IMR-90 (cell line): ENCODE results near the gene CHST14. TPM values are rescaled to one million over a fixed set of nuclear protein-coding genes. Genes with fewer than 3 reads are reported as not detected.

Experiments used
- ATAC-seq: fragments of 200-7000 bp; cut with Tn5 transposase; 2 replicates; pipeline ENCODE4 v1.9.1; 2020; ENCODE audit warnings: low read depth, mild to moderate bottlenecking, moderate library complexity
- BruUV-seq: library from RNA; stranded (reverse); fragments of 400-500 nt; replicated peaks from 2 replicates; lab custom pipeline; 2021; lab: Mats Ljungman, UMichigan
- CTCF ChIA-PET: fragments of 300-600 bp; formaldehyde crosslinking; extraction: SDS; loops from one replicate; lab custom pipeline; 2021; ENCODE audit warnings: antibody characterized with exemption; lab: Yijun Ruan, JAX
- POLR2A ChIA-PET: fragments of 300-600 bp; sonication (Branson Sonifier 250); formaldehyde crosslinking; loops from one replicate; lab custom pipeline; 2022; ENCODE audit warnings: antibody characterized with exemption; ENCODE audit not compliant: unreplicated experiment; lab: Charles Lee
- DNase-seq: peaks from one replicate; pipeline ENCODE4 v3.0.0; 2013
- H2AFZ ChIP-seq: replicated peaks from 2 replicates; pipeline ENCODE3; 2013; ENCODE audit warnings: low read length, mild to moderate bottlenecking; ENCODE audit not compliant: poor library complexity
- H2AK5ac ChIP-seq: 2 replicates; pipeline ENCODE4 v1.6.1; 2013; ENCODE audit warnings: low read depth, low read length, inconsistent platforms
- H2AK9ac ChIP-seq: replicated peaks from 2 replicates; pipeline ENCODE3; 2013; ENCODE audit warnings: mild to moderate bottlenecking, low read depth, low read length, moderate library complexity; ENCODE audit not compliant: poor library complexity
- H2BK120ac ChIP-seq: 2 replicates; pipeline ENCODE4 v1.6.1; 2013; ENCODE audit warnings: low read depth, low read length, inconsistent platforms
- H2BK15ac ChIP-seq: 3 replicates; pipeline ENCODE4 v1.6.1; 2013; ENCODE audit warnings: low read depth, low read length, inconsistent platforms
- H2BK20ac ChIP-seq: 2 replicates; pipeline ENCODE4 v1.6.1; 2013; ENCODE audit warnings: low read depth, mild to moderate bottlenecking, inconsistent platforms, low read length, moderate library complexity
- H2BK5ac ChIP-seq: 2 replicates; pipeline ENCODE4 v1.6.1; 2013; ENCODE audit warnings: mild to moderate bottlenecking, low read depth, low read length, inconsistent platforms; ENCODE audit not compliant: poor library complexity, severe bottlenecking
- H3K14ac ChIP-seq: replicated peaks from 2 replicates; pipeline ENCODE4 v1.6.1; 2013; ENCODE audit warnings: low read depth, low read length, inconsistent platforms
- H3K18ac ChIP-seq: 2 replicates; pipeline ENCODE4 v1.6.1; 2013; ENCODE audit warnings: low read depth, low read length, control low read depth
- H3K23ac ChIP-seq: 2 replicates; pipeline ENCODE4 v1.6.1; 2013; ENCODE audit warnings: low read depth, low read length, inconsistent platforms
- H3K27ac ChIP-seq: 2 replicates; pipeline ENCODE4 v1.5.1; 2013; ENCODE audit warnings: mild to moderate bottlenecking, control low read depth, low read length; ENCODE audit not compliant: insufficient read depth
- H3K27me3 ChIP-seq: 2 replicates; pipeline ENCODE4 v1.6.1; 2013; ENCODE audit warnings: low read length; ENCODE audit not compliant: control insufficient read depth, insufficient read depth
- H3K36me3 ChIP-seq: 2 replicates; pipeline ENCODE4 v1.6.1; 2013; ENCODE audit warnings: low read length, mixed read lengths; ENCODE audit not compliant: control insufficient read depth, insufficient read depth
- H3K4ac ChIP-seq: 2 replicates; pipeline ENCODE4 v1.6.1; 2013; ENCODE audit warnings: low read depth, low read length, inconsistent platforms
- H3K4me1 ChIP-seq: 2 replicates; pipeline ENCODE4 v1.6.1; 2013; ENCODE audit warnings: low read length, mixed read lengths; ENCODE audit not compliant: control insufficient read depth, insufficient read depth
- H3K4me2 ChIP-seq: 2 replicates; pipeline ENCODE4 v1.6.1; 2013; ENCODE audit warnings: low read depth, mild to moderate bottlenecking, control low read depth, low read length, moderate library complexity
- H3K4me3 ChIP-seq: 2 replicates; pipeline ENCODE4 v1.5.1; 2013; ENCODE audit warnings: low read depth, mild to moderate bottlenecking, control low read depth, low read length, moderate library complexity; ENCODE audit not compliant: insufficient read depth
- H3K56ac ChIP-seq: 2 replicates; pipeline ENCODE4 v1.6.1; 2013; ENCODE audit warnings: low read length, inconsistent platforms; ENCODE audit not compliant: insufficient read depth; ENCODE audit errors: extremely low read depth
- H3K79me1 ChIP-seq, 2 experiments: 2 replicates each; pipeline ENCODE4 v1.6.1; 2013; ENCODE audit warnings: low read length in 2 of 2, inconsistent platforms in 1 of 2, low read depth in 1 of 2
- H3K9ac ChIP-seq: 2 replicates; pipeline ENCODE4 v1.6.1; 2013; ENCODE audit warnings: low read depth, low read length, control low read depth
- H3K9me1 ChIP-seq: 2 replicates; pipeline ENCODE4 v1.6.1; 2013; ENCODE audit warnings: low read length, inconsistent platforms; ENCODE audit not compliant: insufficient read depth
- H3K9me3 ChIP-seq: 2 replicates; pipeline ENCODE4 v1.6.1; 2013; ENCODE audit warnings: low read length; ENCODE audit not compliant: control insufficient read depth, insufficient read depth
- H4K20me1 ChIP-seq: 2 replicates; pipeline ENCODE4 v1.6.1; 2013; ENCODE audit warnings: low read length, inconsistent platforms; ENCODE audit not compliant: insufficient read depth
- H4K5ac ChIP-seq: 2 replicates; pipeline ENCODE4 v1.6.1; 2013; ENCODE audit warnings: mild to moderate bottlenecking, low read depth, low read length, control low read depth
- H4K8ac ChIP-seq, 2 experiments: 2 replicates each; pipeline ENCODE4 v1.6.1; 2013; ENCODE audit warnings: low read depth in 2 of 2, low read length in 2 of 2, control low read depth in 1 of 2, inconsistent platforms in 1 of 2
- H4K91ac ChIP-seq: 2 replicates; pipeline ENCODE4 v1.6.1; 2013; ENCODE audit warnings: low read depth, low read length, inconsistent platforms; ENCODE audit not compliant: insufficient read depth
- MAFK ChIP-seq: IDR thresholded peaks from 2 replicates; pipeline ENCODE4 v1.6.1; 2012; ENCODE audit warnings: low read depth, low read length, improper control_type of control experiment
- NFE2L2 ChIP-seq: fragments of 150-350 bp; IDR thresholded peaks from 2 replicates; pipeline ENCODE4 v1.6.1; 2016; ENCODE audit warnings: low read depth, mild to moderate bottlenecking, low read length
- WGBS, 2 experiments: methylation state at CpG; one replicate each; pipeline versions ENCODE4 v1.1.5 to v1.1.7; 2013; ENCODE audit warnings: missing lambda C conversion rate in 2 of 2; ENCODE audit not compliant: insufficient read length in 1 of 2; ENCODE audit errors: extremely low coverage in 2 of 2; 5-methylcytosine and 5-hydroxymethylcytosine counted together
- dilution Hi-C: fragments of 300-500 bp; cut with HindIII; formaldehyde crosslinking; loops from one replicate; pipeline ENCODE4 v1.14.3; 2018; ENCODE audit warnings: low sequenced_read_pairs; ENCODE audit not compliant: unreplicated experiment
- in situ Hi-C: fragments of 300-500 bp; cut with MboI; formaldehyde crosslinking; loops from 3 replicates; pipeline ENCODE4 v1.14.3; 2019; ENCODE audit warnings: low sequenced_read_pairs, inconsistent platforms, mixed read lengths
- intact Hi-C: fragments of 100-400 bp; cut with micrococcal nuclease; formaldehyde crosslinking; loops from 2 replicates; pipeline ENCODE4 v1.10.0; 2022
- polyA plus RNA-seq, 3 experiments: library from polyadenylated mRNA; depleted of rRNA; stranded (reverse); fragments of >200 nt; gene quantifications; 2 replicates each; pipeline ENCODE4 v1.2.3, GENCODE V29; 2012; ENCODE audit warnings: low replicate concordance in 1 of 3
- total RNA-seq: library from RNA; depleted of rRNA; stranded (reverse); fragments of >200 nt; gene quantifications from 2 replicates; pipeline ENCODE4 v1.2.3, GENCODE V29; 2012; rRNA removed

Gene CHST14
- total and polyA plus RNA-seq, 2 of the 4 experiments (the other 2 are of a cell fraction) = 3.8 to 19.5 TPM

GRCh38 chr15:40516322-40516721 is 45.5 kb downstream of the CHST14 start:
- no peak overlapping the region for H3K4ac ChIP-seq
- WGBS, 2 experiments = no CpG with 5 or more reads among the region's 2 CpGs
- 0 out of 2 replicates have a peak, but pooled peaks cover 3% of the 10 kb centered on the region for H3K9me1 ChIP-seq
- no peak overlapping the region for H3K23ac ChIP-seq
- CTCF ChIA-PET = no interaction called here
- no peak overlapping the region for H3K14ac ChIP-seq
- no peak overlapping the region for H3K4me2 ChIP-seq
- no peak overlapping the region for H4K5ac ChIP-seq
- intact Hi-C loops (no loop called here), dilution Hi-C loops (no loop called here), in situ Hi-C loops (no loop called here)
- H4K8ac ChIP-seq = no peak overlapping the region
- no peak overlapping the region for H3K18ac ChIP-seq
- no peaks in the 10 kb centered on the region for H3K36me3 ChIP-seq
- peaks cover under 1% of the 10 kb centered on the region; the same call in 1 of the 2 replicates for H3K4me1 ChIP-seq
- no peak overlapping the region for H4K91ac ChIP-seq
- no peak overlapping the region for H2AK9ac ChIP-seq
- no peak overlapping the region for H2BK120ac ChIP-seq
- H3K79me1 ChIP-seq = no peaks in the 10 kb centered on the region
- ATAC-seq = no peak
- no peak overlapping the region for H2BK5ac ChIP-seq
- H2AFZ ChIP-seq = no peak overlapping the region
- no peak overlapping the region for H3K56ac ChIP-seq
- H3K9me3 ChIP-seq = no peaks in the 10 kb centered on the region
- H4K20me1 ChIP-seq = no peaks in the 10 kb centered on the region
- TF ChIP-seq NFE2L2 = no peak
- peak; percentile 77 for TF ChIP-seq MAFK
- no peak overlapping the region for H2BK15ac ChIP-seq
- no peak overlapping the region for H3K27ac ChIP-seq
- no peak overlapping the region for H2BK20ac ChIP-seq
- POLR2A ChIA-PET = interaction anchor here (0.5 to 0.7 kb wide), 2 partner anchors 117 to 168 kb away, joined by 3 to 6 read pairs; no protein-coding TSS in a partner anchor
- BruUV-seq = no TSS peak
- H3K27me3 ChIP-seq = peaks cover 21% of the 10 kb centered on the region
- H3K9ac ChIP-seq = no peak overlapping the region
- no peak for DNase-seq
- no peak overlapping the region for H2AK5ac ChIP-seq
- no peak overlapping the region for H3K4me3 ChIP-seq

Other genes with a start within 250 kb of the CHST14 start
- gene PAK6, start 231.9 kb upstream of the CHST14 start, total RNA-seq = not detected in 2 replicates
- gene PAK6, start 231.9 kb upstream of the CHST14 start, polyA plus RNA-seq (2012; rRNA removed) = 0.21 TPM in 1 of 2 replicates, not detected in the other
- gene ANKRD63, start 187.9 kb upstream of the CHST14 start, total RNA-seq = under 0.01 TPM in 1 of 2 replicates, not detected in the other
- gene ANKRD63, start 187.9 kb upstream of the CHST14 start, polyA plus RNA-seq (2012; rRNA removed) = not detected in 2 replicates
- 0.18 and 0.28 TPM in 2 replicates for gene PLCB2, start 163.0 kb upstream of the CHST14 start, total RNA-seq
- gene PLCB2, start 163.0 kb upstream of the CHST14 start, polyA plus RNA-seq (2012; rRNA removed) = 0.87 and 1.4 TPM in 2 replicates
- 10.4 and 13.1 TPM in 2 replicates for gene INAFM2, start 147.3 kb upstream of the CHST14 start, total RNA-seq
- gene INAFM2, start 147.3 kb upstream of the CHST14 start, polyA plus RNA-seq (2012; rRNA removed) = 11.7 and 14.0 TPM in 2 replicates
- 19.7 and 30.0 TPM in 2 replicates for gene CCDC9B, start 130.0 kb upstream of the CHST14 start, total RNA-seq
- gene CCDC9B, start 130.0 kb upstream of the CHST14 start, polyA plus RNA-seq (2012; rRNA removed) = 26.0 and 30.9 TPM in 2 replicates
- gene PHGR1, start 120.0 kb upstream of the CHST14 start, total RNA-seq = not detected in 2 replicates
- not detected in 2 replicates for gene PHGR1, start 120.0 kb upstream of the CHST14 start, polyA plus RNA-seq (2012; rRNA removed)
- gene DISP2, start 112.8 kb upstream of the CHST14 start, total RNA-seq = under 0.01 and 0.36 TPM in 2 replicates
- 0.34 and 0.42 TPM in 2 replicates for gene DISP2, start 112.8 kb upstream of the CHST14 start, polyA plus RNA-seq (2012; rRNA removed)
- gene KNSTRN, start 88.3 kb upstream of the CHST14 start, total RNA-seq = 73.5 and 73.6 TPM in 2 replicates
- 31.2 and 33.1 TPM in 2 replicates for gene KNSTRN, start 88.3 kb upstream of the CHST14 start, polyA plus RNA-seq (2012; rRNA removed)
- gene IVD, start 65.2 kb upstream of the CHST14 start, total RNA-seq = 27.5 and 31.7 TPM in 2 replicates
- 38.3 and 41.1 TPM in 2 replicates for gene IVD, start 65.2 kb upstream of the CHST14 start, polyA plus RNA-seq (2012; rRNA removed)
- 3.0 and 3.6 TPM in 2 replicates for gene BAHD1, start 30.0 kb upstream of the CHST14 start, total RNA-seq
- gene BAHD1, start 30.0 kb upstream of the CHST14 start, polyA plus RNA-seq (2012; rRNA removed) = 8.1 and 8.7 TPM in 2 replicates
- gene CCDC32, start 94.1 kb downstream of the CHST14 start, total RNA-seq = 13.3 and 15.1 TPM in 2 replicates
- 10.8 and 14.8 TPM in 2 replicates for gene CCDC32, start 94.1 kb downstream of the CHST14 start, polyA plus RNA-seq (2012; rRNA removed)
- 11.9 and 13.4 TPM in 2 replicates for gene RPUSD2, start 98.3 kb downstream of the CHST14 start, total RNA-seq
- 7.2 and 7.4 TPM in 2 replicates for gene RPUSD2, start 98.3 kb downstream of the CHST14 start, polyA plus RNA-seq (2012; rRNA removed)
- 25.1 and 32.5 TPM in 2 replicates for gene KNL1, start 123.3 kb downstream of the CHST14 start, total RNA-seq
- gene KNL1, start 123.3 kb downstream of the CHST14 start, polyA plus RNA-seq (2012; rRNA removed) = 2.2 and 3.1 TPM in 2 replicates
- gene RAD51, start 224.2 kb downstream of the CHST14 start, total RNA-seq = 7.8 and 8.4 TPM in 2 replicates
- gene RAD51, start 224.2 kb downstream of the CHST14 start, polyA plus RNA-seq (2012; rRNA removed) = 6.5 and 6.8 TPM in 2 replicates